T-helper 2 cell treated with Interferon-gamma antibody and Interleukin-4, amounts not matched to agents 5 μg/mL and 100 μg/mL, for 36 hours (primary cell): ENCODE results near the gene ZC3H12C.

Source experiments
- DNase-seq: peaks from one replicate; pipeline ENCODE4 v3.0.0; 2021; ENCODE audit warnings: low spot score
- H3K27ac Mint-ChIP-seq: one replicate; pipeline ENCODE4 v1.8.0; 2021; ENCODE audit warnings: mild to moderate bottlenecking, mixed read lengths
- H3K27me3 Mint-ChIP-seq: one replicate; pipeline ENCODE4 v1.8.0; 2021; ENCODE audit warnings: low read depth, mixed read lengths
- H3K36me3 Mint-ChIP-seq: one replicate; pipeline ENCODE4 v1.8.0; 2021; ENCODE audit warnings: low read depth, mixed read lengths
- H3K4me1 Mint-ChIP-seq: one replicate; pipeline ENCODE4 v1.8.0; 2021; ENCODE audit warnings: low read depth, mixed read lengths
- H3K4me3 Mint-ChIP-seq: one replicate; pipeline ENCODE4 v1.8.0; 2022; ENCODE audit warnings: mild to moderate bottlenecking, moderate library complexity, mixed read lengths
- H3K9me3 Mint-ChIP-seq: one replicate; pipeline ENCODE4 v1.8.0; 2021; ENCODE audit warnings: mixed read lengths

ZC3H12C gene

GRCh38 chr11:110130642-110131238 is 37.5 kb downstream of the ZC3H12C start:
- H3K4me1 Mint-ChIP-seq = no peaks in the 10 kb centered on the region
- peaks cover 10% of the 10 kb centered on the region for H3K27me3 Mint-ChIP-seq
- no peaks in the 10 kb centered on the region for H3K9me3 Mint-ChIP-seq
- no peak for DNase-seq
- no peak overlapping the region for H3K4me3 Mint-ChIP-seq
- no peak overlapping the region for H3K27ac Mint-ChIP-seq
- no peaks in the 10 kb centered on the region for H3K36me3 Mint-ChIP-seq

GRCh38 chr11:110131386-110132123 is 38.4 kb downstream of the ZC3H12C start:
- Mint-ChIP-seq H3K27me3 (peaks cover 15% of the 10 kb centered on the region), H3K4me3 (no peak overlapping the region), H3K27ac (no peak overlapping the region), H3K9me3 (no peaks in the 10 kb centered on the region), H3K36me3 (no peaks in the 10 kb centered on the region), H3K4me1 (no peaks in the 10 kb centered on the region)
- no peak for DNase-seq

GRCh38 chr11:110133160-110133559 is 40.0 kb downstream of the ZC3H12C start:
- H3K27me3 Mint-ChIP-seq = peaks cover 15% of the 10 kb centered on the region
- H3K36me3 Mint-ChIP-seq = no peaks in the 10 kb centered on the region
- H3K27ac Mint-ChIP-seq = no peak overlapping the region
- H3K4me3 Mint-ChIP-seq = no peak overlapping the region
- H3K4me1 Mint-ChIP-seq = no peaks in the 10 kb centered on the region
- DNase-seq = no peak
- no peaks in the 10 kb centered on the region for H3K9me3 Mint-ChIP-seq

- no peaks in the 10 kb centered on the region for H3K36me3 Mint-ChIP-seq
- no peaks in the 10 kb centered on the region for H3K9me3 Mint-ChIP-seq
- H3K27me3 Mint-ChIP-seq = peaks cover 15% of the 10 kb centered on the region
- no peak for DNase-seq
- no peak overlapping the region for H3K27ac Mint-ChIP-seq
- H3K4me1 Mint-ChIP-seq = no peaks in the 10 kb centered on the region
- no peak overlapping the region for H3K4me3 Mint-ChIP-seq
Observed at GRCh38 chr11:110134110-110134509, 40.9 kb downstream of the ZC3H12C start.

GRCh38 chr11:110141812-110142211 is 48.6 kb downstream of the ZC3H12C start:
- Mint-ChIP-seq H3K27me3 (peaks cover 11% of the 10 kb centered on the region), H3K36me3 (peaks cover 1% of the 10 kb centered on the region), H3K4me1 (no peaks in the 10 kb centered on the region), H3K4me3 (no peak overlapping the region), H3K27ac (no peak overlapping the region), H3K9me3 (no peaks in the 10 kb centered on the region)
- no peak for DNase-seq

- DNase-seq = no peak
- H3K27ac Mint-ChIP-seq = no peak overlapping the region
Observed at GRCh38 chr11:110147962-110148709, 54.9 kb downstream of the ZC3H12C start.

GRCh38 chr11:110148775-110149744 is 55.9 kb downstream of the ZC3H12C start:
- no peak overlapping the region for H3K27ac Mint-ChIP-seq
- no peak overlapping the region for H3K4me3 Mint-ChIP-seq
- H3K36me3 Mint-ChIP-seq = no peaks in the 10 kb centered on the region
- H3K4me1 Mint-ChIP-seq = peaks cover 6% of the 10 kb centered on the region
- no peak for DNase-seq
- H3K27me3 Mint-ChIP-seq = peaks cover 4% of the 10 kb centered on the region
- H3K9me3 Mint-ChIP-seq = no peaks in the 10 kb centered on the region

More at GRCh38 chr11:110147962-110148709, 54.9 kb downstream of the ZC3H12C start:
- Mint-ChIP-seq H3K4me3 (no peak overlapping the region), H3K27me3 (peaks cover 2% of the 10 kb centered on the region), H3K4me1 (peaks cover 6% of the 10 kb centered on the region), H3K36me3 (no peaks in the 10 kb centered on the region), H3K9me3 (no peaks in the 10 kb centered on the region)

GRCh38 chr11:110152199-110152598 is 59.0 kb downstream of the ZC3H12C start:
- no peaks in the 10 kb centered on the region for H3K9me3 Mint-ChIP-seq
- H3K27me3 Mint-ChIP-seq = peaks cover 4% of the 10 kb centered on the region
- H3K4me1 Mint-ChIP-seq = peaks cover 6% of the 10 kb centered on the region
- DNase-seq = no peak
- H3K27ac Mint-ChIP-seq = no peak overlapping the region
- H3K36me3 Mint-ChIP-seq = no peaks in the 10 kb centered on the region
- no peak overlapping the region for H3K4me3 Mint-ChIP-seq

- DNase-seq = no peak
- H3K27ac Mint-ChIP-seq = no peak overlapping the region
- no peak overlapping the region for H3K4me3 Mint-ChIP-seq
- no peaks in the 10 kb centered on the region for H3K36me3 Mint-ChIP-seq
- no peaks in the 10 kb centered on the region for H3K9me3 Mint-ChIP-seq
- peaks cover 4% of the 10 kb centered on the region for H3K27me3 Mint-ChIP-seq
- peaks cover 3% of the 10 kb centered on the region for H3K4me1 Mint-ChIP-seq
Observed at GRCh38 chr11:110153474-110153873, 60.3 kb downstream of the ZC3H12C start.

GRCh38 chr11:110156503-110156902 is 63.3 kb downstream of the ZC3H12C start:
- Mint-ChIP-seq H3K4me3 (no peak overlapping the region), H3K27ac (no peak overlapping the region), H3K27me3 (peaks cover 4% of the 10 kb centered on the region), H3K36me3 (no peaks in the 10 kb centered on the region), H3K9me3 (no peaks in the 10 kb centered on the region), H3K4me1 (no peaks in the 10 kb centered on the region)
- no peak for DNase-seq

GRCh38 chr11:110158317-110159200 is 65.4 kb downstream of the ZC3H12C start:
- H3K9me3 Mint-ChIP-seq = no peaks in the 10 kb centered on the region
- H3K4me3 Mint-ChIP-seq = no peak overlapping the region
- no peaks in the 10 kb centered on the region for H3K36me3 Mint-ChIP-seq
- no peak overlapping the region for H3K27ac Mint-ChIP-seq
- DNase-seq = no peak
- H3K27me3 Mint-ChIP-seq = peaks cover 3% of the 10 kb centered on the region
- H3K4me1 Mint-ChIP-seq = no peaks in the 10 kb centered on the region

- DNase-seq = no peak
- no peaks in the 10 kb centered on the region for H3K4me1 Mint-ChIP-seq
- no peaks in the 10 kb centered on the region for H3K27me3 Mint-ChIP-seq
- no peak overlapping the region for H3K4me3 Mint-ChIP-seq
- H3K36me3 Mint-ChIP-seq = no peaks in the 10 kb centered on the region
- H3K27ac Mint-ChIP-seq = no peak overlapping the region
- H3K9me3 Mint-ChIP-seq = no peaks in the 10 kb centered on the region
Observed at GRCh38 chr11:110159476-110159875, 66.3 kb downstream of the ZC3H12C start.

GRCh38 chr11:110160016-110160415 is 66.8 kb downstream of the ZC3H12C start:
- no peak overlapping the region for H3K27ac Mint-ChIP-seq
- no peaks in the 10 kb centered on the region for H3K4me1 Mint-ChIP-seq
- H3K4me3 Mint-ChIP-seq = no peak overlapping the region
- H3K9me3 Mint-ChIP-seq = no peaks in the 10 kb centered on the region
- no peak for DNase-seq
- no peaks in the 10 kb centered on the region for H3K27me3 Mint-ChIP-seq
- no peaks in the 10 kb centered on the region for H3K36me3 Mint-ChIP-seq
